Endometrium (tissue), 2 donors: ENCODE results near the gene OPN1LW.
"Not testable (repeated sequence)": the region's sequence is repeated elsewhere in the genome, so short reads cannot be mapped to it uniquely, and the experiment has no call there.

Experiments
- FAIRE-seq: peaks from 2 replicates; lab custom pipeline; 2012; peaks lifted over from hg19 to GRCh38; lab: Jason Lieb, UNC
- donor health status: control.
- donor health status: control.

Gene OPN1LW

DNA sequence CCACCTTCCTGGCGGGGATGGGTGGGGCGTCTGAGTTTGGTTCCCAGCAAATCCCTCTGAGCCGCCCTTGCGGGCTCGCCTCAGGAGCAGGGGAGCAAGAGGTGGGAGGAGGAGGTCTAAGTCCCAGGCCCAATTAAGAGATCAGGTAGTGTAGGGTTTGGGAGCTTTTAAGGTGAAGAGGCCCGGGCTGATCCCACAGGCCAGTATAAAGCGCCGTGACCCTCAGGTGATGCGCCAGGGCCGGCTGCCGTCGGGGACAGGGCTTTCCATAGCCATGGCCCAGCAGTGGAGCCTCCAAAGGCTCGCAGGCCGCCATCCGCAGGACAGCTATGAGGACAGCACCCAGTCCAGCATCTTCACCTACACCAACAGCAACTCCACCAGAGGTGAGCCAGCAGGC lies at the start of gene OPN1LW:
Gene OPN1LW (plus strand): TSS at position 234 of the 400 bp plus-strand sequence. CDS start 41 bp downstream, at position 275.
- FAIRE-seq = not testable (repeated sequence)

DNA sequence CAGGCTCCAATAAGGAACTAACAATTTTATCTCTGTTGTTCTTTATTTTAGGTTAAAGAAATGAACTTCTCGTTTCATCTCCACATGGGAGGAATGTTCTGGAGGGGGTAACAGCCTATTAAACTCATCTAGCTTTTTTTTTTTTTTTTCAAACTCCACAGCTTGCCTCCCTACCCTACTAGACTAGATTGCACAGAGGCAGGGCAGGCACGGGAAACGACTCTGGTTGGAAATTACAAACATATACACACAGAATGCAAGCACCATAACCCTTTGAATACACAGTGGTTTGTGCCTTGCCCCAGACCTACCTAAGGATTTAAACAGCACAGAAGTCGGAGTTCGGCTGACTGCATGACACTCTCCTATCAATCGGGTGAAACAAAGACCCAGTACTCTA lies 49.2 kb upstream of the OPN1LW start:
- no peak for FAIRE-seq

DNA sequence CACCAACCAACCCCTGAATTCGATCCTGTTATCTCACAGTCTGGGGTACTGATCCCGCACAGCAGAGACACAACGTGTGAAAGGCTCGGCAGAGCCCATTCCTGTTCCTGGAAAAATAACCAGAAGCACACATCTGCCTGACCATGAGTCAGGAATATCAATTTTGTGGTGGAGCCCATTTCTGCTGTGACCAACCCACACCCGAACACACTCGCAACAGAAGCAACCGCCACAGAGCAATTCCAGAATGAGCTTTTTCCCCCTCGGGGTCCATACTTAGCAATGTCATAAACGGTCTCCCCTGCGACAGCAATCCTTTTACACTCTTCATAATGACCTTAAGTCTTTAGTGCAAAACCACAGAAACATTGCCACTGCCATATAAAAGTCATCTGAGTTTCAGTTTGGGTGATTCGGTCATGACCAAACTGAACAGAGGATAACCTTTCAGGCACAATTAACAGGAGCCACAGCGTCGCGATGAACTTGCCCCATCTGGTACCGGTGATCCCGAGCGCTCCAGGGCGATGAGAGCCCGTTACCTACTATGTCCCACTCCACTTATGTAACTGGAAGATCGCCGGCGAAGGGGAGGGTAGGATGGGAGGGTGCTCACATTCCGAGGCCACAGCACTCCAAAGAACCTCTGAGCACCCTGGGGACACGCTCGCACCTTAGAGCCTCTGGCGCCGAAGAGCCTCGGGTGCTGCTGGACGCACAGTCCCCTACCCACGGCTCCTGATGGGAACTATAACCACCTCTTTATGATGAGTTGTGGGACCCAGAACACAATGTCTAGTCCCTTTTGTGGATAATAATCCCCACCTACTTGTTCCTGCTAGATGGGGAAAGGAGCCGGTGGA lies 47.7 kb upstream of the OPN1LW start:
- no peak for FAIRE-seq

DNA sequence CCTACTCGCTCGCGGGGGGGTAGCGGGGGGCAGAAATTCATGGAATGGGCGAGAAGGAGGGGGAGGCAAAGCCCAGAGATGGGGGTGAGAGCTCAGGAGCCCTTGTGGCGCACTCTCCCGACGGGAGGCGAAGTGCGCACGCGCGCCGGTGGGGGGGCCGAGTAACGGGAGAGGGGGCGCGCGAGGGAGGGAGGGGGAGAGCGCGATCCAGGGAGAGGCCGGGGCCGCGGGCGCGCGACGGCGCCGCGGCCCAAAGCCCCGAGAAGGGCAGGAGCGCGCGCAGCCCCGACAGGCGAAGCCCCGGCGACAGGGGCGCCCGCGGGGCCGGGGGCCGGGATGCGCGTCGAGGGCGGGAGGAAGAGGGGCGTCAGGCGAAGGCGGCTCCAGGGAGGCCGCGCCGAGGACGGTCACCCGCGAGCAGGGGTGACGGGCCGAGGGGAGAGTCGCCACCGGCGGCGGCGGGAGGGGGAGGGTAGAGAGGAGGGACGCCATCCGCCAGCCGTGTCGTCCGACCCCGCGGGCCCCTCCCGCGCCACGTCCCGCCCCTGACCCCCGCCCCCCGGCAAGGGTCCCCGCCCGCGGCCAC lies 46.9 kb upstream of the OPN1LW start:
- no peak for FAIRE-seq

DNA sequence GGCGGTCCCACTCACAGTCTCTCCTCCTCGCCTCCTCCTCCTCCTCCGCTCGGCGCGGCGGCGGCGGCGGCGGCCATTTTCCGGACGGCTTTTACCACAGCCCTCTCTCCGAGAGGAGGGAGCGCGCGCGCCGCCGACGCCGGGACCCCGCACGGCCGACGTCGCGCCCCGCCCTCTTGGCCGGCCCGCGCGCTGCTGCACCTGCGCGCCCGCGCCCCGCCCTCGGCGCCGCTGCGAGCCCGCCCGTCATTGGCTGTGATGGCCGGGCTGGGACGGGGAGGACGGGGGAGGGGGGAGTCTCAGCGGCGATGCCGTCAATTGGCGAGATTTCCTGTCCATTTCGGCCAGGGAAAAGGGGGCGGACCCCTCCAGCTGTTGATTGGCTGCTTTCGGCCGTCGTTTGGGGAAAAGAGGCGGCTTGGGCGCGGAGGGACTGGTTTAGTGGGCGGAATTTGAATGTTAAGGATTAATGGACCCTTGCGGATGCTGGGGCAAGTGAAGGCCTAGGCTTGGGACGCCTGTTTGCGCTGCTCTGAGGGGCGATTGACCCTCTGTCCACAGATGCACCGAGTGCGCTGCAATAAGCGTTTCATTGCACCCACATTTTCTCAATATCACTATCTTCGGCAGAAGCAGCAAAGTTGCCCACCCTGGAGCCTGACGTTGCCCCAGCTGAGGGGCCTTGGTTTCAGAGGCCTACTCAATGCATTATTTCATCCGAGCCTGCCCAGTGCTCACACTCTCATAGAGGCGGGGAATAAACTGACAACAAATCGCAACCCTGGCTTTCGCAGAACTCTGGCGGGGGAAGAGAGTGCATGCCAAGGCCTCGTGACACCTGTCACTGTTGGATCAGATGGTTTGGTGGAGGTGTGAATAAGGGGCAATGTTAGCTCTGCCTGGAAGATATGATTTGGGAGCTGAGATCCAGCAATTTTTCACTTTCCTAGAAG lies 46.2 kb upstream of the OPN1LW start, which contains the start of gene MECP2:
Gene MECP2 (minus strand): TSS at position 129 of the 953 bp plus-strand sequence.
- no peak for FAIRE-seq

DNA sequence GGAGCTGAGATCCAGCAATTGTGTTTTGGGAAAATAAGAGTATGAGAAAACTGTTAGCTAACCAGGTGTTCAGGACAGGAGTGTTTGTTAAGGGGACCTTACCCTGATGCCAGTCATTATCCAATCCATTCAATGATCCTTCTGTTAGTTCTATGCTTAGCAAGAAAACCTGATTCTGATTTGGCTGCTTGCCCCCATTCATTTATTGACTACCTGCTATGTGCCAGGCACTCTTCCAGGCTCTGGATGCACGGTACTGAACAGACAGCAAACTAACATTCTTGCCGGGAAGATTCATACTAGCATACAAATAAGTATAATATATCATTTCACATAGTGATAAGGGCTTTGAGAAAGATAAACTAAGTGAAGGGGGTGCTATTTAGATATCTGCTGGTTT lies 45.5 kb upstream of the OPN1LW start:
- FAIRE-seq = no peak

DNA sequence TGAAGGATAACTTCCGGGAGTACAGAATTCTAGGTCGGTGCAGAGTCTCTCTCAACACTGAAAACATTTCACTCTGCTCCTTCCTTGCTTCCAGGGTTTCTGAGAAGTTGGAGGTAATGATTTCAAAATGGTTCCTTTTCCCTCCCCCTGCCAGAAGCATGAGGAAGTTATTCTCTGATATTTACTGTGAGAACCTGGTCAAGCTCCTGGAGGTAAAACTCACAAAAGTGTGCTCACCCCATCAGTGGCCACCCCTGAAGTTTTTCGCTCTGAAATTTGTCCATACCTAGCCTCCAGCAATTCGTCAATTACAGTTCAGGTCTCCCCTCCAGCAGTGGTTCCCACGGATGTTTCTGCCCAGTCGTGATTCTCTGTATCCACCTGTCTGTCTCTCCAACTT lies 30.3 kb upstream of the OPN1LW start:
- no peak for FAIRE-seq

DNA sequence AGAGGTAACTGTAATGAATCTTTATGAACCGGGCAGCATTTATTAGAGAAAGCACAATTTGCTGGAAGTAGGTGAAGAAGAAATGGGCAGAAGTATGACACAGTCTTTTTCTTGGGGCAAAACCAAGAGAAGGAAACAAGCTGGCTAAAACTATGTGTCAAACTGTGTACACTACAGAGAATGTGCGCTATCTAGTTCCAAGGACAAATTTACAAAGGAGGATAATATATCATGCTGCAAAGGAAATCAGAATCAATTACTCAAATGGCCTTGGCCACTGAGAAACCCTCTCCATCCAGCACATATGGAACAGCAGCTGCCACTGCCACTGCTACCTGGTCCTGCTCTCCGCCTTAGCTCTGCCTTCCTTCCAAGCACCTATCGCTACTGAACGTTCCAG lies 29.4 kb upstream of the OPN1LW start:
- FAIRE-seq = no peak

DNA sequence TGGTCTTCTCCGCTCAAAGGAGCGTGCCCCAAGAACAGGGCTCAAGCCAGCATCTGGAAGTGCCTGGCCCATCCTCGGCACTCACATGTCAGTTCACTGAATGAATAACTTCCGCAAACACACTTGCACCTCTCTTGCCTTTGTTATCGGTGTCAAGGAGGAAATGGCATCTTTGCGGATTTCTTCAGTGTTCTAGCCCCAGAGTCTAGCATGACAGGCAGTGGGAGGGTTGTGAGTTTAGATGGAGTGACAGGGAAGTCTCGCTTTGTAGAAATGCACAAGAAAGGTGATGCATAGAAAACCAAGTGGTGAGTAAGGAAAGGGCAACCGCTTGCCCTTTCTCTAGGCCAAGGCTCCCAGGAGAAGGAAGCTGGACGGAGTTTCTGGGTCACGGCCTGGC lies 29.0 kb upstream of the OPN1LW start:
- FAIRE-seq = no peak

DNA sequence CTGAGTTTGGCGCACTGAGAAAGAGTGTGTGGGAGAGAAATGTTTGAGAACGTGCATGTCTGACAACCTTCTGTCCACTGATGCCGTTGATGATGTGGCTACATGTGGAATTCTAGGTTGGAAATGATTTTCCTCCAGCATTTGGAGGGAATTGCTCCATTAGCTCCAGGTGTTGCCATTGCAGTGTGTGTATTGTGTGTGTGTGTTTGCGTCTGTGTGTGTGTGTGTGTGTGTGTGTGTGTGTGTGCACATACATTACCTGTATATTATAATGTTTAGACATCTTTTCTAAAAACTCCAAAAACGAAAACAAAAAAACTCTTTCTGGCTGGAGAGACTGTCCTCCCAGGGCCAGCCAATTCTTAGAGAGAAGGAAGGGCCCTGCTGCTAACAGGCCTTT lies 28.3 kb upstream of the OPN1LW start:
- FAIRE-seq = no peak

DNA sequence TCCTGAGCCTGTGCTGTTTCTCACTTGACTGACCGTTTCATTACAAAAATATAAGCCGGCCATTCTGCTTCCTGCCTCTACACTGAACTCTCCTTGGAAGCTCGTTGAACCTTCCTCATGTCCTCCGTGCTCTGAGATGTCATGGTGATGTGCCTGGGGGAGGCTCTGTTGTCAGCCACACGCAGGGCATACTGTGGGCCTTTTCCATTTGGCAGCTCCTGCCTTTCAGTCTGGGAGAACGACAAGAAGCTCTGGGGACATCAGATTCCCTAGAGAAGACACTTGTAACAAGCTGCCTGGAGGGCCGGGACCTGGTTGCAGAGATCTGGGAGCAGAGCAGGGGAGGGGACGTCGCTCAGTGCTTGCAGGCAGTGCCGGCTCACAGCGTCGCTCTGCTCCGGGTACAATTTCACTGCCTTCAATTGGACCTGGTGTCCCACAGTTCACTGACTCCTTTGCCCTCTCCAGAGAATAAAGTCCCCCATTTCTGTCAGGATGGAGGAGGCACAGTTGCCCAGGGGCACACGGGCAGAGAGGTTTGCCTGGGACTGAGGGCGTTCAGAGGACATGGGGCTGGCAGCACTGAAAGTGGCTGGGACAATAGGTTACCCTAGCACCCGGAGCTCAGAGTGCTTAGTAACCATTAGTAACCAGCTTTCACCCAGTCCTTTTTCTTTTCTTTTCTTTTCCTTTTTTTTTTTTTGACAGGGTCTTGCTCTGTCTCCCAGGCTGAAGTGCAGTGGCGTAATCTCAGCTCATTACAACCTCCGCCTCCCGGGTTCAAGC lies 27.4 kb upstream of the OPN1LW start:
- no peak for FAIRE-seq

DNA sequence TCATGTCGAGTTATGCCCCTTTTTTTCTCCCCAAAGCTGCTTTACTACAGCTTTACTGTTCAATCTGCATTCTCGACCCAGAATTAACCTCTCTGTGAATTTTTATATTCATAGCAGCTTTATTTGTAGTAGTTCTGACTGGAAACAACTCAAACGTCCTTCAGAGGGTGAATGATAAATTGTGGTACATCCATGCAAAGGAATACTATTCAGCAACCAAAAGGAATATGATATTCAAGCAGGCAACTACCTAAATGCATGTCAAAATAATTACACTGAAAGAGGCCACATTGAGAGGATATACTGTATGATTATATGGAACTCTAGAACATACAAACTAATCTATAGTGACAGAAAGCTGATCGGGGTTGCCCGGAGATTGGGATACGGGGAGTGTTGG lies 26.5 kb upstream of the OPN1LW start:
- FAIRE-seq = no peak

DNA sequence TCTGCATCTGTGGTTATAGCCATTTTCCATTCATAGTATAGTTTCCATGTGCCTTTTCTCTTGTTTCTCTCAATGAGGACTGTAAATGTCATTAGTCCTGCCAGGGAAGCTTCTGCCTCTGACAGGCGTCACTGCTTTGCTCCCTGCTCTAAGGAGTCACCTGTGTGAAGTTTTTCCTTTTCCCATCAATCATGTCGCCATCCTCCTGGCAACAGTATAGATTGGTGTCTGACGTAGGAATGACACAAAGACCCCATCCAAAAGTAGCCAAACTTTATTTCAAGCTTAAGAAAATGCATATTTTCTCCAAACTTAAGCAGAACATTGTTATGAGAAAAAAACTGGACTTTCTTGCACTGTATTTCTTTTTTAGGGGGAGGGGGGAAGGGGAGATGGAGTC lies 23.5 kb upstream of the OPN1LW start:
- FAIRE-seq = no peak

DNA sequence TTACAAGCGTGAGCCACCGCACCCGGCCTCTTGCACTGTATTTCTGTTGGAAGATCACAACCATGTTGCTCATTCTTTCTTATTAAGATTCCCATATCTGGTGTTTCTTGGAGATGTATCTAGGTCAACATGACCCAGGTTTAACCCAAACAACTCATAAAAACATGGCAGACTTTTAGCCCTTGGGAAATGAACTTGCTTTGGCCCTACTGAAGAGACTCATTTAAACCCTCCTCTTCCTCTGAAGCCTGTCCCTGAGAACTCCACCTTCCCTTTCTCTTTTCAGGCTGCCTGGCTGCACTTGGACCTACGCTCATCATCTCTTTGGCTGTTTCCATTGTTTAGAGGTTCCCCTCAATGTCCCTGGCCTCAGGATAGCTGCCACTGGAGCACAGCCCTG lies 22.8 kb upstream of the OPN1LW start:
- FAIRE-seq = peak; percentile 62

DNA sequence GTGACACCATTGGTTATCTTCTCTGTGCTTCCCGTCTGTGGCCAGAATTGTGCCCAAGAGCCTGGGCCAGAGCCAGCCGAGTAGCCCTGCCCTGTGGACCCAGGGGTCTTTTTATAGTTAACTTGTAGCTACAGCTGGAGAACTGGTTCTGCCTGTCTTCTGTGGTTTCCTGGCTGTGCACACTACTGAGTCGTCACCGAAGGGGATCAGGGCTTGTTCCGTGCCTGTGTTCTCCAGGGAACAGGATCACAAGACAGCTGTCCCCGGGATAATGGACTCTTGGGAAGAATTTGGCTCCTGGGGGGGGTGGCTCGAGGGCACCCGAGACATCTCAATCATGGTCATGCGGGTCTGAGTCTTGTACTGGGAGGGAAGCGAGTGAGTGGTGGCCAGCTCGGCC lies 22.1 kb upstream of the OPN1LW start:
- FAIRE-seq = no peak

DNA sequence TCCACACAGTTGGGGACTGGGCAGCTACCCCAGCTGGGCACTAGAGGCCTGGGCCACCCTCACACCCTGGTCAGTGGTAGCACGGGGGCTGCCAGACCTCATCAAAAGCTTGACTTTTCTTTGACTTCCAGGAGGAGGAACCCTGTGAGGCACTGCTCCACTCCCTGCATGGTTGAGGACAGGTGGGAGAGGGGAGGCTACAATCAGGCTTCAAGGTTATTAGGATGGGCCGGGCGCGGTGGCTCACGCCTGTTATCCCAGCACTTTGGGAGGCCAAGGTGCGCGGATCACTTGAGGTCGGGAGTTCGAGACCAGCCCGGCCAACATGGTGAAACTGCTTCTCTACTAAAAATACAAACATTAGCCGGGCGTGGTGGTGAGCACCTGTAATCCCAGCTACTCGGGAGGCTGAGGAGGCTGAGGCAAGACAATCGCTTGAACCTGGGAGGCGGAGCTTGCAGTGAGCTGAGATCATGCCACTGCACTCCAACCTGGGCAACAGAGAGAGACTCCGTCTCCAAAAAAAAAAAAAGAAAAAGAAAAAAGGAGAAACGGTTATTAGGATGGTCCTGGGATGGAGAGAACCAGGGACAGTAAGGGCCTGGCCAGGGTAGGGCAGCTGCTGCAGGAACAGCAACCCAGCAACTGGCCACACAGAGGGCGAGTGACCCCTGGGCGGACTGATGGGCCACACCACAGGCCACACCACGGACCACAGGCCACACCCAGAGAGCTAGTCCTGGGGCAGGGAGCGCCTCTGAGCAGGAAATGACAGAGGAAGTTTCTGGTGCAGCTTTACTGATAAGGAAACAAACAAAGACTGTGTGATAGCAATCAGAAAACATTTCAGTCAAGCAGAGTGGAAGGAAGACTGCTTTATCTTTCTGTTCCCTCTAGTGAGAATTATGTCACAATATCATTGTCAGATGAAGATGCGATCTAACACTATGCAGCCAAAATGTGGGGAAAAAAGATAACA lies 20.5 kb upstream of the OPN1LW start:
- FAIRE-seq = no peak

DNA sequence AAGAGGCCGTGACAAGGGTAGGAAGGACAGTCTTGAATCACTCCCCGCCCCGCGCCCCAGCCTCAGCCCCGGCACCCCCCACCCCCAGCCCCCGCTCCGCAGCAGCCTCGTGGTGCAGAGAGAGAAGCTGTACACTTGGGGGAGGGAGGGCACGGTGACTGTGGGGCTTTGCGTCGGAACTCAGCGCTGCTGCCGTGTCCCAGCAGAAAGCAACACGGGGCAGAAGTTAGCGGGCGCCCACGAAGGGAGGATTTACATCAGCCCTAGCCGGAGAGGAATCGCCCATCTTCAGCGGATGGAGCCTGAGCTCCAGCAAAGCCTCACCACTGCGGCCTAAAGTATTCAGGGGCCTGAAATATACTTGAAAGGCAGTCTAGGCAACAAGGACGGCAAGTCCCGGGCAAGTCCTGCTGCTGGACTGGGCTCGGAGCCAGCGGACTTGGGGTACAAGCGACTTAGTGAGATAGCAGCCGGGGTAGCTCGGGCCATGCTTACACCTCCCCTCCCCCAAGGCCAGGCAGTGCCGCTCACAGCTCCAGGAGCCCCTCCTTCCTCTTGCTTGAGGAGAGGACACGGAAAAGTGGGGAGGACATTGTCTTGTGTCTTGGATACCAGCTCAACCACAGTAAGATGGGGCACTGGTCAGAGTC lies 18.5 kb upstream of the OPN1LW start:
- no peak for FAIRE-seq

DNA sequence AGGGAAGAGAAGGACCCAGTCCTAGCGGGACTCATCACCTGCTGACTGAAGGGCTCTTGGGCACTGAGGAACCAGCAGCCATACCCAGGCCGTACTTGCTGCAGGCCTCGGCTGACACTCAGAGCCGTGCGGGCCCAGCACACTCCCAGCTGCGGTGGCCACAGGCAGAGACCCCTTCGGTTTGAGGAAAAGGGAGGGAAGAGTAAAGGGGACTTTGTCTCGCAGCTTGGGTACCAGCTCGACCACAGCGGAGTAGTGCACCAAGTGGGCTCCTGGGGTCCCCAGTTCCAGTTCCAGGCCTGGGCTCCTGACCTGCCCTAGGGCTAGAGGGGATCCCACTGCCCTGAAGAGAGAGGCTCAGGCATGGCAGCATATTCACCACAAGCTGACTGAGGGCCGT lies 17.9 kb upstream of the OPN1LW start:
- FAIRE-seq = no peak

DNA sequence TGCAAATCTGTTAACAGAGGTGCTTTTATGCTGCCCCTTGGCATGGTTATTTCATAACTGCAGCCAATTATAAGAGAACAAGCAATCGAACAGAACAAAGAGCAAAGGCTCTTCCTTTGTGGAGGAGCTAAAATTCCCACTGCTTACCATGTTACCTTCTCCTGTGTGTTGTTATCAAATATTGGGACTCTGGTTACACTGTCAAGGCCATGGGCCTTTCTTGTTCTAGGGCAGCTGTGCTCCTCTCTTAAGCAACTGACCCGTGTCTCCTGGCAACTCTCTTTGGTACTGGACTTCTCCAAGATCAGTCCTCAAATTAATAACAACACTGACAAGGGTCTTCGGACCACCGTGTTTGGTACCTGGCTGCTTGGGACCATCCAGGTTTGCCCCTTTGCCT lies 12.1 kb upstream of the OPN1LW start:
- no peak for FAIRE-seq

DNA sequence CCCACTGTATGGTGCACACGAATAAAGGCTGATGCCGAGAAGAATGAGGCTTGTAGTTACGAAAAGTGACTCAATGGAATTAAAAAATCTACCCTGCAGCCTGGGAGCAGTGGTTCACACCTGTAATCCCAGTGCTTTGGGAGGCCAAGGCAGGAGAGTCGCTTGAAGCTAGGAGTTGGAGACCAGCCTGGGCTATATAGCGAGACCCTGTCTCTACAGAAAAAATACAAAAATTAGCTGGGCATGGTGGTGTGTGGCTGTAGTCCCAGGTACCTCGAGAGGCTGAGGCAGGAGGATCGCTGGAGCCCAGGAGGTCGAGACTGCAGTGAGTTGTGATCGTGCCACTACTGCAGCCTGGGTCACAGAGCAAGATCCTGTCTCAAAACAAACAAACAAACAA lies 11.7 kb upstream of the OPN1LW start:
- FAIRE-seq = no peak
